AG08396 (cell line): ENCODE results near the gene CD109.
A peak's percentile ranks its signal among the peaks of the same experiment; 100 is the strongest.

ENCODE experiments used
- DNase-seq: peaks from one replicate; pipeline ENCODE4 v3.0.0; 2012; ENCODE audit warnings: low spot score, mixed read lengths

CD109 gene

DNA sequence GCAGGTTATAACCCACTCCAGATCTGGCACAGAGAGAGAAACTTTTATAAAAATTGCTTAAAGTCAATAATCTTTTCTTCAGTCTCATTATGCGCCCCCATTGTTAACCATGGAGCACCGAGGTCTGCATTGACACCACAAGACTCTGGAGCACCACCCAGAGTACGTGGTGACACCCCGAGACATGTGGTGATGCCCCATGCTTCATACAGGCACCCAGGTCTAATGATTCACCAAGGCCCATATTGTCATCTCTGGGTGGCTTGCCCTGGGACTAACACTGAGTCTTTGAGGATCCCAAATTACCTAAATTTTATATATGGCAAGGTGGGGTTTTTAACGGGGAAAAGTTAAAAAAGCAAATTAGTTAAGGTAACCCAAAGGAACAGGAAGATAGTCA, 31.1 kb downstream of the CD109 start:
- DNase-seq, result no peak

DNA sequence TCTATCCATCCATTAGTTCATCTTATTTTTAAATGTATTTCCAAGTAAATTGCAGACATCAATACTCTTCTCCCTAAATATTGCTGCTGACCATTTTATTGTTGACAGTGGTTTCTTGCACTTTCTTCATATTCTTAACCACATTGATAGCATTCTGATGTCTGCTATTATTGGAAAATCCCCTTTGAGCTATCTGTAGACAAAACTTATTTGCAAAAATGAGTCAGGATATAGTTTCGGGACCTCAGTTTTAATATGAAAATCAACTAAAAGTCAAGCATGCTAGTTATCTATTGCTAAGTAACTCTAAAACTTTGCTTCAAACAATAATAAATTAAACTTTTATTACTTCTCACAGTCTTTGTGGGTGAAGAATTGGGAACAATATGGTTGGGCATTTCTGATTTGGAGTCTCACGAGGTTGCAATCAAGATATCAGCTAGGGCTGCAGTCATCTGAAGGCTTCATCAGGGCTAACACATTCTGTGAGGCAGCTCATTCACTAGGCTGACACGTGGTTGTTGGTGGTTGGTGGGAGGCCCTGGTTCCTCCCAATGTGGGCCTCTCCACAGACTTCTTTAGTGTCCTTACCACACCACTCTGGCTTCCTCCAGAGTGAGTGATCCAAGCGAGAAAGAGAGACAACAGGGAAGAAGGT, 32.7 kb downstream of the CD109 start:
- no peak for DNase-seq

DNA sequence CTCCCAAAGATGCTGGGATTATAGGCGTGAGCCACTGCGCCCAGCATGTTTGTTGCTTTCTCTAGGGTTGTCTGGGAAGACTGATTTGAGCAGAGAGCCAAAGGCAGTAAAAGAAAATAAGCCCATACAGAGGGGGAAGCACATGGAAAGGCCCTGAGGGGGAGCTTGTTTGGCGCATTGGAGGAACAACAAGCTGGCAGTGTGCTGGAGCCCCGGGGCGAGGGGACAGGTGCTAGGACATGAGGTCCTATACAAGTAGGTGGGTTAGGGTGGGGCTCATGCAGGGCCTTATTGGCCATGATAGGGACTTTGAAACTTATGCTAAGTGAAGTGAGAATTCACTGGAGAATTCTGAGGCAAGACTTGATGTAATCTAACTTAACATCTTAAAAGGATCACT, 35.3 kb downstream of the CD109 start:
- no peak for DNase-seq

DNA sequence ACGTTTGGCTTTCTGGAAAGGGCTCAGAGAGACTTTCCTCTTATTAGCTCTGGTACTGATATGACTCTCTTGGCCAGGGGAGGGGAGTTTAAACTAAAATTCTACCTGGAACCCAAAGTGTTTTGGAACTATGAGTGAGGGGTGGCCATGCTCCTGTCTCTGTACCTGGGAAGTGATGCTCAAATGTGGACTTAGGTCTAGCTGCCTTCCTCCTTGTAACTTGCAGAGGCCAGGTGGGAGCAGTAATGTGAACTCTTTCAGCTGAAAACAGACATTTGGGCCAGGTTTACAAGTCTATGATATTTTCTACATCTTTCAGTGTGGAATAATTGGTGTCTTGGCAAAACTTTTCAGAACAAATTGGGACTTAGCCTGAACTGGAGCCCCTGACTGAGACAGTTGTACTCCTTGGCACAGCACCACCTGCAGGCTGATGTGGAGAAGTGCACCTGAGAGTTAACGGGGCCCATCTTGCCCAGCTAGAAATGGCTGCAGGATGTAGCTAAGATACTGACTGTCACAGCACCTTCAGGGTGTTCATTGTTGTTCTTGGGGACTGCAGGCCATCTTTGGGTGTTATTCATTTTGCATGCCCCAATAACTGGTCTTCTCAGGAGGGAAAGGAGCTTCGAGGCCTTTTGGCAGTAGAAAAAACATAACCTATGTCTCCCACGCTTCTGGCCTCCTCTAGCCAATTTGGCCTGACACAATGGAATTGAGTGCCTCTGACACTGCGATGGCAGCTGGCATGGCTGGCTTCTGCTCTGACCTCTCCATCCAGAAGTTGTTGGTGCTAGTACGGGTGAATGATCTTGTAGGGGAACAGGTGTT, 37.1 kb downstream of the CD109 start:
- peak; percentile 72 for DNase-seq

DNA sequence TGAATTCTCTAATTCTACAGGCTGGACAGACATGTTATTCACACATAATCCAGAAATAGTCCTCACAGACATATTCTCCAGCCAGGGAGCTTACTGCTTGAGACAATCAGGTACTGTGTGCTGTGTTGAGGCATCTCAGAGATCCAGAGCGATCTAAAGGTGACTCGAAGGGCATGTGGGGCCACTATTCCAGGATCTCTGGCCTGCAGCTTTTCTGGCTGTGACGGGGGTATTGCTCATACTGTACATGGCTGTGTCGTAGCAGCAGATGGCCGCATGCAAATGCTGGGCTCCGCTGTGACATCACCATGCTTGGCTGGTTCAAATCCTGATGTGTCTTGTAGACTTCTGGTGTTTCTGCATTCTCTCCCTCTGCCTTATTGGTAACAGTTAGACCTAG, 37.8 kb downstream of the CD109 start:
- DNase-seq, result no peak

DNA sequence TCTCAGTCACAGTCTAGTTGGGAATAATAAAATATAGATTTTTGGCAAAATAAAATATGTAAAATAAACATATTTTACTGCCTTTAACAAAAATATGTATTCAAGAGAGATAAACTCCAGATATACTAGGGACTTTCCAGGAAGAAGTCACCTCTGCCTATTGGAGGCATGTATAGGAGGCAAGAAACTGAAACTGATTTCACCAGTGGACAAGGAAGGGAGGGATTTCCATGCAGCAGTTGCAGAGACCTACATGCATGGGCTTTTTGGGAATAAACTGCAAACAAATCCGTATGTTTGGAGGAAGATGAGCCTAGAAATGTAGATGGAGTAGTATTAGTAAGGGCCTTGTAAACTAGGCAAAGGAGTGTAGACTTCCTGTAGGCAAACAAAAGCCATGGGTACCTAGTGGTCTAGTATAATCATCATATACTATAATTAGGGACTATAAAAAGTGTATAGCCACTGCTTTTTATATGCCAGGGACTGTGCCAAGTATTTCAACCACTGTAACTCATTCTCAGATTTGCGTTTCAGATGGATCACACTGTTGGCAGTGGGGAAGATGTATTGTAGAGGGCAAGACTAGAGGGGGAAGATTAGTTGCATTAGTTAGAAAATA, 38.9 kb downstream of the CD109 start:
- no peak for DNase-seq

DNA sequence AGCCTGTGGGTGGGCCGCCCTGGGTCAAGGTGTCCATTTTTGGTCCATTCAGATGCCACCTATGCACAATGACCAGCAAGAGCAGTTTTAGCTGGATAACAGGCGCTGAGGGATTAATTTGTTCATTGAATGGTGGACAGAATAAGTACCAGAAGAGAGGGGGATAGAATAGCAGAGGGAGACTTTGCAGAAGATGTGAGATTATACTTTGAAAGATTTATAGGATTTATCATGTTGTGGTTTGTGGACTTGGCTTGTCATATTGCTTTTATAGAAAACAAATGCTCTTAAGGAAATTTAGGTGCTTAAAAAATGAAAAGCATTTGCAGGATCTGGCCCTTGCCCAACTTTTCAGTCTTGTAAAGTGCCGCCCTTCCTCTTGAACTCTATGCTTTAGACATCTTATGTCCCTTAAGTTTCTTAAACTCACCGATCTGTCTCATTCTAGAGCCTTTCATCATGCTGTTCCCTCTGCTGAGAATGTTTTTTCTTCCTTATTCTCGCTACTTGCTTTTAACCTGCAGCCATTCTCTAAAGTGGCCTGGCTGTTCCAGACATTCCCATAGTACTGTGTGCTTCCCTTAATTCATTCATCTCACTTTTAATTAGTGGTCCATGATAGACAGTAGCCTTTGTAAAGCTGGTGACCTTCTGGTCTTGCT, 42.5 kb downstream of the CD109 start:
- no peak for DNase-seq

DNA sequence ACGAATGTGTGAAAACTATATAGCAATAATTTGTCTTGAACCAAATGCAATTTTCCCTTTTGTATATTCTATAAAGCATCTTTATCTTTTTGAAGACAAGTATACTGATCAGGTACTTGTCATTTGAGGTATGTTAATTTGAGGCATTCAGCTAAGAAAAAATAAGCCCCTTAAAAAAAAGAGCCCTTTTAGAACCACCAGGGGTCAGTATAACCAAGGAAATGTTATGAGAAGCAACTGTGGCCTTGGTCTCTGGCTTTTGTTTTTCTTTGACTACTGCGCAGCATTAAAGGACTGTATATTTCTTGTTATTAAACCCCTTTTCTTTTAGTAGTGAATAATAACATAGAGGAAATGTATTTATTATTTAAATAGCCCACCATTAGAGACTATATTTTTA, 43.1 kb downstream of the CD109 start:
- DNase-seq, result peak; percentile 41

DNA sequence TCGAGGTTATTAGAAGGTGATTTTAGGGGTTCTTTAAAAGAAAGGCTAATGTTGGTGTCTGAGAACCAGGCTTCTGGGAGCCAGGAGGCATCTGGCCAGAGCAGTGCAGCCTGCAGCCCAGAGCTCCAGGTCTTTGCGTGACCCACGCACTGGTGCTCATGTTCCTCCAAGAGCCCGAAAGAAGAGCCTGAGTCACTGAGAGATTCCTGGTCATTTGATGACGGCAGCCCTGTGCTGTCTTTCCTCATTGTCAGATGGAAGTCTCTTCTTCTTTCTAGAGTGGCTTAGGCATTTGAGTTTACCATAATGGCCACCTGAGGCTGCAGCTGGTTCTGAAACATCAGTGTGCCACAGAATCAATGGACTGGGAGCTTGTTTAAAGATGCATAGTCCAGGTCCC, 46.4 kb downstream of the CD109 start:
- no peak for DNase-seq

DNA sequence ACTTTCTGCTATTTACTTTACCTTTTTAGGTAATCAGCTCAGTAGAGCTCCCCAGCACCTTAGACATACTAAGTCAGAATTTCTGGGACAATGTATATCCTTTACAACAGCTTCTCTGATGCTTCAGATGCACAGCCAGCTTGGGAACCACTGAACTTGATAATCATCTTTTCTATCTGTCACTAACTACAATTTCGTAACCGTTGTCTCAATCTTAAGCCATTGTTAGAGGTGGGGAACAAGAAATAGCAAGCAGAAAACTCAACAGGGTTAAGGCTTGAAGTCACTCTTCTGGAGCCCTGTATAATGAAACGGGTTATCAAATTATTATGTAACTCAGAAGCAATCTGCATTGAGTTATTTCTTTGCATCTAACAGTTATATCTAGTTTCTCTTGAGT, 47.1 kb downstream of the CD109 start:
- no peak for DNase-seq

DNA sequence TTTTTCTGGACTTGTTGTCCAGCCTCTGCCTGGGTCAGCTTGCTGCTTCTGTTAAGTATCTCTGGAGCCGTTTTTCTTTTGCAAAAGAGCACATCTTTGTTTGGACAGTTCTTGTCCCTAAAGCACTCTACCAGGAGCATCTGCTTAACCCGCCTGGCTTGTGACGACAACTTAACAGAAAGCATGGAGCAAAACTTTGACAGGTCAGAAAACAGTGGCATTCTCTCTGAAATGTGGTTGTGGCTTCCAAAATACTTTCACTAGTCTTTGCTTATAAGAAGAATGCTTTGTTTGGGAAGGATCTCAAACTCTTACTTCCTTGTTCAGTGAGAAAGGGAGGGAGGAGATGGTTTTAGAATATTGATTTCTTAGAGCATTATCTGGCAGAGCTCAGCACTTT, 47.6 kb downstream of the CD109 start:
- no peak for DNase-seq

DNA sequence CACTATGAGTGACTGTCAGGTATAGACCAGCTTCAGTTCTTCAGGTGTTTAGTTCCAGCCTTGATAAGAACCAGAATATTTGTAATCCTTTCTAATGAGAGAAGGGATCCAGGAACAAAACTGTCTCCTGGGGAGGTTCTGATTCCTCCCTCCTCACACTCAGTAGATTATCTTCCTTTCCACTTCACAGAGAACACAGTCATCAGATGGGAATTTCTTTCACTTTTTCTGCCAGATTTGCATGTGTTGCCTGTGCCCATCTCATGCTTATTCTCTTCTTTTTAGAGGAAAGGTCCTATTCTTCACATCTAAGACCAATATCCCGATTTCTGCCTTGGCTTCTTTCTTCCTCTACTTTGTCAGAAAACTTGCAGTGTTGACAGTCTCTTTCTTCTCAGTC, 50.8 kb downstream of the CD109 start:
- peak; percentile 11 for DNase-seq

DNA sequence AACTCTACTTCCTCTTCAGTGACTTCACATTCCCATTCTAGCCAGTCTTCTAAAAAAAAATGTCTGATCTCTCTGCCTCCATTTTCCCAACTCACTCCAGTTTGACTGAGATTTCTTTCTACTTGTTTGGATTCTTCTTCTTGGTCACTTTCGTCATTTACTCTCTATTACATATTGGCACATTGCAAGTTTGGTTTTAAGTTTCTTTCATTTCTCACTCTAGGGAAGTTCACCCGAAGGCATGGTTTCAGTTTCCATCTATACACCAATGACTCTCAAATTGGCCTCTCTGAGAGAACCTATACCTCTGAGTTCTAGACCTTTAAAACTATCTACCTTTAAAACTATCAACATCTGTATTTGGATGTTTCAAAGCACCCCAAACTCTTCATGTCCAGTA, 51.3 kb downstream of the CD109 start:
- DNase-seq, result no peak

DNA sequence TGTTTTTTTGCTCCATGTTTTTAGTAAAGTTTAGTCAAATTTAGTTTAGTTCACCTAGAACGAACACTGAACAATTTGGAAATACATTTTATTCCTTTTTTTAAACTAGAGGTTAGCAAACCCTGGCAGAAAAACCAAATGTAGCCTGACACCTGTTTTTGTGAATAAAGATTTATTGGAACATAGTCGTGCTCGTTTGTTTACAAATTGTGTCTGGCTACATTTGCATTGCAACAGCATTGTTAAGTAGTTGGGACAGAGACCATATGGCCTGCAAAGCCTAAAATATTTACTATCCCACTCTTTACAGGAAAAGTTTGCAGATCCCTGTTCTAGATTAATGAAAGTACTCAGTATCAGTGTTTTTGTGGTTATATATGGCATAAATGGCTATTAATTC, 56.9 kb downstream of the CD109 start:
- no peak for DNase-seq

DNA sequence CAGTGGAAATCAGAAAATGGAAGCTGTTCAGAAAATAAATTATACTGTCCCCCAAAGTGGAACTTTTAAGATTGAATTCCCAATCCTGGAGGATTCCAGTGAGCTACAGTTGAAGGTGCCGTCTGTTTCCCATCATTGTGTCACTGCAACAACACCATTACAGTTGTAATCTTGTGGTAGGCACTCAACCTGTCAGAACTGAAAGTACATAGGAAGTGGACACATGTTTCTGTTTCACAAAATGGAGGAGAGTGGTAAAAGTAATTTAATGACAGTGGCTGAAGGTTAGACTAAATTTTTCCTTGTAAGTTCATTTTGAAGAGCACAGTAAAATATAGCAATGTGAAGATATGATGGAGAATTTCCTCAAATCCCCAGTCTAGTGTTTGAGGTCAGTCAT, 70.0 kb downstream of the CD109 start:
- no peak for DNase-seq

DNA sequence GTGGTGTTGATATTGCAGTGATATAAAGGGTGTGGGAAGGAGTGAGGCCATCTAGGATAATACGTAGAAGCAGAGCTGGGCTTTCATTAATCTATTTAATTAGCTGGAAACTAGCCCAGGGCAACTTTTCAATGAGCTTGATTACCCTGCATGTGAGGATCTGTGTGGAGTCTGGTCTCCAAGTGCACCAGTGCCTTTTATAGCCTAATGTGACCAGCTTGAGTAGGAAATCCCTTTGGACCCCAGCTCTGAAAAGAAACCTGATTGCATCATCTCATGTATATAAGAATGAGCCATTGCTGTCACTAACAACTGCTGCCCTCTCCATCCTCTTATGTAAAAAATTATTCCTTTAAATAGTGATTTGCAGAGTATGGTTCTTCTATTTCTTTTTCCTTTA, 72.6 kb downstream of the CD109 start:
- no peak for DNase-seq

DNA sequence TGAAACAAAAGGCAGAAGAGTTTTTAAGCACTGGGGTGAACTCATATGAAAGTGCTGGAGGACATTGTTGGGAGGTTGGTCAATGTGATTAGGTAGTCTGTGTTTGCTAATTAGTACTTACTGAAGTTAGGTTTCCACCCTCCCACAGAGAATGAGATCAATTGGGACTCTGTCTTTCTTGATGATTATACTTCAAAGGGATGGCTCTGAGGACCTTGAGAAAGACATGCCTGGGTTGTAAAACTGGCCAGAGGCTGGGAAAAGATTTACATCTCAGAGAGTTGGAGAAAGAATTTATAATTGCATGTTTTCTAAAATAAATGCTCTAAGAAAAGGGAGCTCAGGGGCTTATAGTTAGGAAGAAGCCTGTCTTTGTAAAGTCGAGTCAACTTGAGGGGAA, 74.0 kb downstream of the CD109 start:
- no peak for DNase-seq

DNA sequence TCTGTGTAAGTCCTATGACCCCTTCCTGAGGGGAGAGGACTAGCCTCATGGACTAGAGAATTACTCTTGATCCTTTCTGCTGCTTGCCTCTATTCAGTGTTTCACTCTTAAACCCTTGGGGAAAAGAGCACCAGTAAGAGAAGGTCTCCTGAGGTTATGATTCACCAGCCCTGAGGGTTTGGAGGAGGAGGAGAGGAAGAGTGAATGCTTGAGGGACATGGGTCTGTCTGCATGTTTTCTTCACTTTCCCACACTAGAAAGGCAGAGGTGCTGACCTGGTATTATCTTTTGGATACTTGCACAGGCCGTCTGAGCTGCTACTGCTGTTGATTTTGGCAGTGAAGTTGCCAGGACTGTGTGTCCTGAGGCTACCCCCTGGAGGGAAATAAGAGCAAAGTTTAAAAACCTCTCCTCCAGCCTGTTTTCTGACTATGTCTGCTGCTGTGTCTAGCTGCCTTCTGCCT, 78.3 kb downstream of the CD109 start:
- peak; percentile 11 for DNase-seq

DNA sequence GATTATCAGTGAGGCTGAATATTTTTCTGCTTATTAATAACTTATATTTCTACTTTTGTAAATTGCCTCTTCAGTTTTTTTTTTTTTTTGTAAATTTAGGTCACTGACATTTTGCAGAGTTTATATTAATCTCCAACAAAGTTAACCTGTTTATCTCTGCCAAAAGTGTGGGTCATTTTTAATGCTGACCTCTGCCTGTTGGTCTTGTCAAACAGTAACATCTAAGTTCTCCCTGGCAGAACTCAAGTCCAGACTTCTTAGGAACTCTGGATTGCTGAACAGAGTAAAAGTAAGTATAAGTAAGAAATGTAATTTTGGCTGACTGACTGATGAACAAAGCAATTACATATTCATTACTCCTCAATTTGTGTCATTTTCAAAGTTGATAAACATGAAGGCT, 83.9 kb downstream of the CD109 start:
- DNase-seq, result no peak

DNA sequence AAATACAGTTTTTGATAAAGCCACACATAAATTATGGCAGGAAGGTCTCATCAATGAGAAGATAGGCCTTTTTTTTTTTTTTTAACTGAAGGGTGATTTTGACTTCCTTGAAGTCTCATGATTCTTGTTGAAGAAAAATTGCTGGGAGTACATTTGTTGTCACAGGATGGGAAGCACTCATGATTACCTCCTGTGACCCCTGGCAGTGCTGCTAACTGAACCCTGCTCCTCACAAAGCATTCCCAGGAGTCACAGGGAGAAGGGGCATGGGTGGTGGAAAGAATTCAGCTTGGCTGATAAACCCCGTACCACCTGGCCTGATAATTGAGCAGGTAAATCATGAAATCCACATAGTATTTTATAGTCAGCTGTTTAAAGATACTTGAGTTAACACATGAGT, 86.9 kb downstream of the CD109 start:
- DNase-seq, result no peak

DNA sequence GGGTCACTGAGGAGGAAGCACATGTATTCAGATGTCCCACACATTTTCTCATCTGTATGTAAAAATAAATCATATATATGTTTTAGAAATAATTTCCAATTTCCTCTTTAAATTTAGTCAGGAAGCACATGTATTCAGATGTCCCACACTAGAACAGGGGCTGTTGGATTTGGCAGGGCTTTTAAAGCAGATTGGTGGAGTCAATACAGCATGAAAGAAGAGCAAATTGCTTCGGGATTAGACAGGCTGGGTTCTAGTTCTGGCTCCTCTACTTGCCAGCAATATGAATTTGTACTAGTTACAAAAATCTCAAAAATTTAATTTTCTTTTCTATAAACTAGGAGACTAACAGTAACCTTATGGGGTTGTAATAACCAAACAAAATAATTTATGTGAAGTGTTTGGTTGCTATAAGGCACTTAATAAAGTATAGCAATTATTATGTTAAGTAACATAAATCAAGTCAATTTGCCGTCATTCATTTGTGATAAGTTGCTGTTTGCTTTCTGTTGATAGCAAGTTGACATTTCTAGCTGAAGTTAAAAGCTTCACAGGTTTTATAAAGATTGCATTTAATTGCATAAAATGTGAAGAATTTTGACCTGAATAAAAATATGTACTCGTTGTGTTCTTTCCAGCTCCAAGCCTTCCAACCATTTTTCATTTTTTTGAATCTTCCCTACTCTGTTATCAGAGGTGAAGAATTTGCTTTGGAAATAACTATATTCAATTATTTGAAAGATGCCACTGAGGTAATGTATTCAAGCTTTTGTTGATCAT, 88.9 kb downstream of the CD109 start:
- DNase-seq, result no peak

DNA sequence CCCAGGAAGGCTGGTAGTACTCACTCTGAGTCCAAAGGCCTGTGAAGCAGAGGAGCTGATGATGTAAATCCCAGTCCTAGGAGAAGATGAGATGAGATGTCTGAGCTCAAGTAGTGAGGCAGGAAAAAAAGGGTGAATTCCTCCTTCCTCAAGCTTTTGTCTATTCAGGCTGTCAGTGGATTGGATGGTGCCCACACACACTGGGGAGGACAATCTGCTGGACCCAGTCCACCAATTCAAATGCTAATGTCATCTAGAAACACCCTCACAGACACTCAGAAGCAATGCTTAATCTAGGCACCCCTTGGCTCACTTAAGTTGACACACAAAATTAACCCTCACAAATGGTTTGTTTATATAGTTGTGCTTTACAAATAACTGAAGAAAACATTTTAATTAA, 94.6 kb downstream of the CD109 start:
- no peak for DNase-seq
